GM18907 (cell line): ENCODE results near the gene RCAN3.
"Not testable (repeated sequence)": the region's sequence is repeated elsewhere in the genome, so short reads cannot be mapped to it uniquely, and the experiment has no call there.

ENCODE experiments used
- ATAC-seq: cut with Tn5 transposase; IDR thresholded peaks from one replicate; pipeline ENCODE4 v1.9.1; 2021; ENCODE audit warnings: mild to moderate bottlenecking, moderate library complexity; ENCODE audit not compliant: unreplicated experiment

Gene RCAN3

DNA sequence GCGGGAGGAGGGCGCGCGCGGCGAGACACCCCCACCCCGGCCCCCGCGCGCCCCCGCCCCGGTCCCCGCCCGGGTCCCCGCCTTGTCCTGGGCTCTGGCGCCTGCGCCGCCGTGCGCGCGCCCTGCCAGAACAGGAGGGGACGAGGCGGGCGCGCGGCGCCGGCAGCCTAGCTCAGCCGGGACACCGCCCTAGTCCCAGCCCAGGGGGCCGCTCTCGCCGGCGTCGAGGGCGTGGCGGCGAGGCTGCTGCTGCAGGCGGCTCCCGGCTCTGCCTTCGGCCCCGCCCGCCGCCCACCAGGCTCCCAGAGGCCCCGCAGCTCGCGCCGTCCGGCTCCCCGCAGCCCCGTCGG is at the start of gene RCAN3:
Gene RCAN3 (plus strand): TSS at position 128 of the 350 bp plus-strand sequence. CDS start 11,537 bp downstream, outside the sequence.
- ATAC-seq, result no peak

DNA sequence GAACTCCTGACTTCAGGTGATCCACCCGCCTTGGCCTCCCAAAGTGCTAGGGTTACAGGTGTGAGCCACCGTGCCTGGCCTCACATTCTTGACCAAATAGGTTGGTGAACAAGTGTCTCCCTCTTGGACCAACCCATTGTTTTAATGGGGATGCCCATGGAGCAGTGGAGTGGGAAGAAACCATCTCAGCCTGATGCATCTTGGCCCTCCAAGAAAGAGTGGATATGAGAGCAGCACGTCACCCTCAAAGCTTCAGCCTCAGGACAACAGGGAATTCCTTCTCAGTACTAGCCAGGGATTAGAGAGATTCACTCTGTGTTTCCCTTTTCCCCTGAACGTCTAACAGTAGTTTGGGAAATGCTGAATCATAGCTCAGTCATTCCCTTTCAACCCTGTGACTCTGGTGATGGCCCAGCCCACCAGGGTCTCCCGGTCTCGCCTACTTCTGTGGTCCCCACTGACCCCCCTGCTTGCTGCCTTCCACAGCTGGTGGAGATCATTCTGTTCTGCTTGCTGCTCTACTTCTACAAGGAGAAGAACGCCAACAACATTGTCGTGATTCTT is 49.6 kb upstream of the RCAN3 start:
- no peak for ATAC-seq

DNA sequence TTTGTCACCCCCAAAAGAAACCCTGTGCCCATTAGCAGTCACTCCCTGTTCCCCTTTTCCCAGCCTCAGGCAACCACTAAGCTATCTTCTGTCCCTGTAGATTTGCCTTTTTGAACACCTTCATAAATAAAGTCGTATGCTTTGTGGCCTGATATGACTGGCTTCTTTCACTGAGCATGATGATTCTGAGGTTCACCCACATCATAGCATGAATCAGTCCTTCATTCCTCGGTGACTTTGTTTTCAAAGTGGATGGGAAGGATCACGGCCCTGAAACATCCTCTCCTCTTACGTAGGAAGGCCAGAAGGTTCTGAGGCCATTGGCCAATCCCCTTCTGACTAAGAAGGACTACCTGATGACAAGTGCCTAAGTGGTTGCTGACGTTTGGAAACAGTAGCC is 48.0 kb upstream of the RCAN3 start:
- ATAC-seq, result no peak

DNA sequence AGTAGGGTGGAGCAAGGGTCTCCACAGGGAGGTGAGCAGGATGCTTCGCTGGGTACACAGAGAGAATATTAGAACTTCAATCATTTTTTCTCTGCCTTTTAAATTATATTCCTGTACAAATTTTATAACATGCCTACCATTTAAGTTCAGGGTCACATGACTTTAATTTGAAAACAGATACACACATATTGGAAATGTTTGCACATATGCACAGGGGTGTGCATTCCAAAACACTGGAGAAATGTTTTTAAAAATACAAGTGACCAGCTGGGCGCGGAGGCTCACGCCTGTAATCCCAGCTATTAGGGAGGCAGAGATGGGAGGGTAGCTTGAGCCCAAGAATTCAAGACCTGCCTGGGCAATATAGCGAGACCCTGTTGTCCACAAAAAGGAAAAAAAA is 47.4 kb upstream of the RCAN3 start:
- no peak for ATAC-seq

DNA sequence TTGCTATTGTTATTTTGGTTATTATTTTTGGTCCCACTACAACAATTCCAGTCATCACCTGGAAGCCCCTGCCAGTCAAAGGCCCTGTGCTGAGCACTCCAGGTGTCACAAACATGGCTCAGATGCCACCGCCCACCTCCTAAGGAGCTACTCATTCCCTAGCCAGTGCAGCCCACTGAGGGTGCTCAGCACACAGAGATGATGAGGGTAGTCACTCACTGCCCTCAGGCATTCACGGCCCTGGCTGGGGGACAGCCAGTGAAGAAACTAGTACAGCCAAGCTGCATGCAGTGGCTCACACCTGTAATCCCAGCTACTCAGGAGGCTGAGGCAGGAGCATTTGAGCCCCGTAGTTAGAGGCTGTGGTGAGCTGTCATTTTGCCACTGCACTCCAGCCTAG is 44.8 kb upstream of the RCAN3 start:
- ATAC-seq, result no peak

DNA sequence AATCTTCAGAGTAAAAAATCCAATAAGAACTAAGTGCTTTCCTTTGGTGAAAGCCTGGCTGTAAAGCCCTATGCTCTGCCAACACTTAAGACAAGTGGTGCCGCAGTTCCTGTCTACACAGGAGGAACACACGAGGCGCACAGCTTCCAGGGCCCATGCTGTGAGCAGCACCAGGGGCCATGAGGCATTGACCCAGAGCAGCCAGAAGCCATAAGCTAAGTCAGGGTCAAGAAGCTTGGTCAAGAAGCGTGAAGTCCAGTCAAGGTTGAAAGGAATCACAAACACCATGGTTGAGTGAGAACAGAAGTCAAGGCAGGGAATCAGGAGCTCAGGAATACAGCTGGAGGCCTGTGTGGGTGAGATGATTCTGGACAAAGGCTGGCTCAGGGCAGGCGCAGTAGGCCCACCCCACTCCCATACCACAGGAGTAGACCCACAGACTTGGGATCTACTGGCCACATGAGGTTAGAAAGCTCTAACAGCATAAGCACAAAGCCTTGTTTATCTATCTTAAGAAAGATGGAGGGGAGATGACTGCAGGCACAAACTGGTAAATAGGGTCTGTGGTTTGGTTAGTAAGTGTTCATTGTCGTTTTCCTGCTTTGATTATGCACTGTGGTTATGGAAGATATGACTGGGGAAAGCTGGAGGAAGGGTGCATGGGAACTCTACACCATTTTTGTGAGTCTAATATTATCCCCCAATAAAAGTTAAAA is 42.9 kb upstream of the RCAN3 start:
- ATAC-seq, result no peak

DNA sequence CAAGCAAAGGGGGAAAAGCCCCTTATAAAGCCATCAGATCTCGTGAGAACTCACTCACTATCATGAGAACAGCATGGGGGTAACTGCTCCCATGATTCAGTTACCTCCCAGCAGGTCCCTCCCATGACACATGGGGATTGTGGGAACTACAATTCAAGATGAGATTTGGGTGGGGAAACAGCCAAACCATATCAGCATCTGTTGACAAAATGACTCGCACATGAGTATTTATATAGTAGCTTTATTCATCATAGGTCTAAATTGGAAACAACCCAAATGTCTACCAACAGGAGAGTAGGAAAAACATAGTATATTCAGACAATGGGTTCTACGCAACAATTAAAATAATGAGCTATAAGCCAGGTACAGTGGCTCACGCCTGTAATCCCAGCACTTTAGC is 40.5 kb upstream of the RCAN3 start:
- ATAC-seq, result not testable (repeated sequence)

DNA sequence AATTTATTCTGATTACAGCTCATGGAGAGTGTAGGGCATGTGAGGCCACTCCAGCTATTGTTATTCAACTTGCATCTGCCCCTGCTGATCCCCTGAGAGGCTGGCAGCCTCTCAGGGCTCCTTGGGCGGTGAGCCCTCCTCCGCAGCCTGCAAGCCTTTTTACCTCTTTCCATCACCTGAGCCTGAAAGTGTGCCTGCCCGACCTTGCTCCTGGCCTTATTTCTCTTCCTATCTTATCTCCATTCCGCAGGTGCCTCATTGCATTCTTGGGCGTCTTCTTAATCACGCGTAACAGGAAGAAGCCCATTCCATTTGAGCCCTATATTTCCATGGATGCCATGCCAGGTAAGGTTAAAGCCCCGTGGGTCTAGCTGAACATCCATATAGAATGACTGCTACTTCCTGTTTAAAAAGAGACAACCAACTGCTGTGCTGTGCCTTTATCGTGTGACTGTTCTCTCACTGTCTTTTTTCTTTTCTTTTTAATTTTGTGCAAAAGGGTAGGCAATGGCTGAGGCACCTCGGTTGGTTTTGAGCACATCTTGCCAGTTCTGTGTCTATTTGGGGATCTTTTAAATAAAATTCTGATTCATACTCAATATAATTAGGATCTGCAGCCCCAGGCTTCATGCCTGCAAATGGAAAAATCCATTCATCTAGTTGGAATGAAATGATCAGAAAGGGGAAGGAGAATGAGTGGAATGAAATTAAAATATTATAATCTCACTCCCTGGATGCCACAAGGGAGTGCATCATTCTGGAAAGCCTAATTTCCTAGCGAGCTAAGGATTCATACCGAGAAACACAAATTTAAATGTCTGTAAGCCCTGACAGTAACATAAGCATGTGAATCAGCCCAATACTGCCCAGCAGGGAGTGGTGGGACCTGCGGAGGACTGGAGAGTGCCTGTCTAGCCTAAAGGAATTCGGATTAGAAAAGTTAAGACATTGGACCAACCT is 38.6 kb upstream of the RCAN3 start:
- ATAC-seq, result no peak

DNA sequence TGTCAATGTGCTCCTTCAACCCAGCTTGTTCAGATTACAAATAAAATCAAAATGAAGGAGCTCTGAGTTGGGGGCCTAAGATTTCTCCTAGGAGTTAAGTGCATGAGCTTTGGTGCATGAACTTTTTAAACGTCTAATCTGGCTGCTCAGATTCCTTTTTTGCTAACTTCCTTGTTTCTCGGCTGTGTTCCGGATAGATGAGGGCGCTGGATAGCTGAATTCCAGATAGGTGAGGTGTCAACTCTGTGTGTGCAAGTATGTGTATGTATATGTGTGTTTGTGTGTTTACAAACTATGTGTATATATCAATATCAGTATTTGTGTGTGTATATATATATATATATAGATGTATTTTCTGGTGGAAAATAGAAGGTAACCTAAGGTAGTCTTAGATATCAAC is 37.5 kb upstream of the RCAN3 start:
- no peak for ATAC-seq

DNA sequence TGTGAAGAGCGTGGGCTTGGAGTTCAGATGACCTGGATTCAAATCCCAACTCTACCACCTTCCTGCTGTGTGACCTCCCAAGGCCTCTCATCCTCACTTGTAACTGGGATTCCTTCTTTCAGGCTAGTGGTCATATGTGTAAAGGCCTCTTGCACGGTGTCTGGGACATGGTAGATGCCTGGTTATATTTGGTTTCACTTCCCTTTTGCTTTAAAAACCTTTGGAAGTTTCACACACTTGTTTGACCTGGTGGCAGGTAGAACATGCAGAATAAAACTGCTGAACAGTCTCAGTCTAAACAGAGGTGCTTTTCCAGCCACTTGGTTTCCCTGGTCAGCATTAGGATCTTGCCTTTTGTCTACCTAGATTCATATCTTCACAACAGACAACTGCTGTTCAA is 37.0 kb upstream of the RCAN3 start:
- no peak for ATAC-seq

DNA sequence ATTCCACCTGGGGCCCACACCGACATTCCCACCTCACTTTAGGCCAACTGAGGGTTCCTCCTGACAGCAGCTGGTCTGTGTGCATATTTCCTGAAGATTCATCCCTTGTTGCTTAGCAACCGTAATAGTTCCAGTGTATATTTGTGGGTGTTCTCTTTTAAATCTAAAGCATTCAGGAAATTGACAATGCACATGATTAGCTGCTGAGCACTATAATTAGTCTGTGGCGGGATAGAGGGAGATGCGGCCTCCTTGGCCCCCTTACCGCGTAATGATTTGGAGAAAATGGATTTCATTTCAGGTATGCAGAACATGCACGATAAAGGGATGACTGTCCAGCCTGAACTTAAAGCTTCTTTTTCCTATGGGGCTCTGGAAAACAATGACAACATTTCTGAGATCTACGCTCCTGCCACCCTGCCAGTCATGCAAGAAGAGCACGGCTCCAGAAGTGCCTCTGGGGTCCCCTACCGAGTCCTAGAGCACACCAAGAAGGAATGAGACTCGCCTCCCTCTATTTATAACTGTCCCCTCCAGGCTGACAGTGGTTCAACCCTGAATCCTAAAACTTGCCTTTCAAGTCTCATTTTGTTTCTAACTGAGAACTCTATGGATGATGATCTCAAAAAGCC is 33.8 kb upstream of the RCAN3 start:
- ATAC-seq, result no peak

DNA sequence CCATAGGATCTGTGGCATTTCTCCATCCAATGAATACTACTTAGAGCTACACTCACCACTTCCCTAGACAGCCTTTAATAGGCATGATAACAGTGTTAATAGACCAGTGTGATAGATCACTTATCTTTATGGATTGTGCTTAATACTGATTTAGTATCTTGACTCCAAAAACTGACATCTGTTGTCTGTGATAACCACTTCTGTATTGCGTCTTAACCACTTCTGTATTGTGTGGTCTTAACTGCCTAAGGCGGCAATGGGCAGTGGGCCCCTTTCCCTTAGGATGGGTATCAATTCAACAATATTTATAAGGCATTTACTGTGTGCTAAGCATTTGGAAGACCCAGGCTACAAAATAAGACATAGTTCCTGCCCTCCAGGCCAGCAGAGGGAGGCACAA is 32.0 kb upstream of the RCAN3 start:
- no peak for ATAC-seq

DNA sequence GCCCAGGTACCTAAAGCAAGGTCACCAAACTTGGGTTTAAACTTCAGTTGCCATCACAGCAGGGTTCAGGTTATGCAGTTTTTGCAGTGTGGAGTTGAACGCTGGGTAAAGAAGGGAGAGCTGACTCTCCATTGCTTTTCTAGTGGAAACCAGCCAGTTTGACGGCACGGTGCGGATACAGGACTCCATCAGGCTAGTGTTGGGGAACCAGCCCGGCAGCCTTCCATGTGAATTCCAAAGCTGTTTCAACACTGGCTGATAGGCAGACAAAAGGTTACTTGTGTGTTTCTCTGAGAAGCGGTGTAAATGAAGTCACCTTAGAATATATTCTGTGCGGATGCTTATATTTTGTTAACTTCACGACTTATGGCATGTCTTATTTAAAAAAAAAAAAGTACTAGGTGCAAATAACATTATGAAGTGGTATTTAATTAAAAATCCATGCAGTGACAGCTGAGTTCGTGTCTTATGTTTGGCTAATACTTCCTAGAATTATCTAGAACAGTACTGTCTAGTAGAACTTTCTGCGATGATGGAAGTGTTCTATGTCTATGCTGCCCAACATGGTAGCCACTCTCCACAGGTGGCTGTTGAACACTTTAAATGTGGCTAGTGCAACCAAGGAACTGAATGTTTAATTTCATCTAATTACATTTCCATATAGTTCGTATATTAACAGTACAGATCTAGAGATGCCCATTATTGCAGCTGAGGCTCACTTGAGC is 29.9 kb upstream of the RCAN3 start:
- no peak for ATAC-seq

DNA sequence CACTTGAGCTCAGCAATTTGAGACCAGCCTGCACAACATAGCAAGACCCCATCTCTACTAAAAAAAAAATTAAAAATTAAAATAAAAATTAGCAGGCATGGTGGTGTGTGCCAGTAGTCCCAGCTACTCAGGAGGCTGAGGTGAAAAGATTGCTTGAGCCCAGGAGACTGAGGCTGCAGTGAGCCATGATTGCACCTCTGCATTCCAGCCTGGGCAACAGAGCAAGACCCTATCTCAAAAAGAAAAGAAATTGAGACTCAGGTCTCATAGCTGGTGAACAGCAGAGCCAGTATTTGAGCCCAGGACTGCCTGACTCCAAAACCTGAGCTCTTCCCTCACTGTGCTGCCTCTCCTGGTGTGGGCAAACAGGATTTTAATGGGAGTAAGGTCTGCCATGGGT is 28.4 kb upstream of the RCAN3 start:
- no peak for ATAC-seq

DNA sequence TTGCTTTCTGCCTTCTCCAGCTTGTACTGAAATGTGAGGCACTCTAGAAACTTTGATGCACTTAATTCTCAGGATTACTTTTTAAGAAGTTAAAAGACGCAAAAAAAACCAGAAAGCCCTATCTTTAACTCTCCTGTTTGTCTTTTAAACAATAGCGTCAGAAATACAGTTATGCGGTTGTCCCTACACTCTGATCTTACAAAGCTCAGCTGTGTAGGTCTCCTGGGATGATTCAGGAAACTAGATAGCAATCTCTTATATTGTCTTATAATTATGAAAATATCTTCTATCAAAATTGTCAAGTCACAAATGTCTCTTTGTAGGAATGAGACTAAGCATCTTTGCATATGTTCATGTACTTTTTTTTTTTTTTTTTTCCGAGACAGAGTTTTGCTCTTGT is 26.9 kb upstream of the RCAN3 start:
- ATAC-seq, result no peak

DNA sequence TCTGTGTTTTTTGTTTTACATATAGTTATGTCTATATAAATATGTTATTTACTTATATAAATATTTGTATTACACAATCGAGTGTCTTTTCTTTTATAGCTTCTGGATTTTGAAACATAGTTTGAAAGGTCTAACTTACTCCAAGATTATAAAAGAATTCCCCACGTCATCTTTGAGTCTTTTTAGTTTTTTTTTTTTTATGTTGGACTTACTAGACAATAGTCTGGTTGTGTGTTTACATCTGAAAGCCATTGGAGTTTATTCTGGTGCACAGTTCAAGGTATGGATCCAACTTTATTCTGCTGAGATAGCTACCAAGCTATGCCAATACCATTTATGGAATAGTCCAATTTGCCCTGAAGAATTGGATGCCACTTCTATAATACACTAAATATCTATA is 26.1 kb upstream of the RCAN3 start:
- no peak for ATAC-seq

DNA sequence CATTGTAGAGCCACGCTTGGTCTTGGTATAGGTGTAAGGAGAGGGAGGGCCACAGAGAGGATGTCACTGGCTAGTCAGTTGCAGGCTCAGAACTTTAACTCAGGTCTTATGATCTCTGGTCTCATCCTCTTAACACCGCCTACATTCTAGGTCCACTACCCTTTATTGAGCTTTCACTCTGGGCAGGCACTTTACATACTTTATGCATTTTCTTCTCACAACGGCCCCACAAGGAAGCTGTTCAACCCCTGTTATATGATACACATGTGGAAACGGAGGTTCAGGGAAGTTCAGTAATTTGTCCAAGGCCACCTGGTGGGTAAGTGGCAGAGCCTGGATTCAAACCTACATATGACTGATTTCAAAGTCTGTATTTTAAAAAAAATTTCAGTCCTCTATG is 25.3 kb upstream of the RCAN3 start:
- no peak for ATAC-seq

DNA sequence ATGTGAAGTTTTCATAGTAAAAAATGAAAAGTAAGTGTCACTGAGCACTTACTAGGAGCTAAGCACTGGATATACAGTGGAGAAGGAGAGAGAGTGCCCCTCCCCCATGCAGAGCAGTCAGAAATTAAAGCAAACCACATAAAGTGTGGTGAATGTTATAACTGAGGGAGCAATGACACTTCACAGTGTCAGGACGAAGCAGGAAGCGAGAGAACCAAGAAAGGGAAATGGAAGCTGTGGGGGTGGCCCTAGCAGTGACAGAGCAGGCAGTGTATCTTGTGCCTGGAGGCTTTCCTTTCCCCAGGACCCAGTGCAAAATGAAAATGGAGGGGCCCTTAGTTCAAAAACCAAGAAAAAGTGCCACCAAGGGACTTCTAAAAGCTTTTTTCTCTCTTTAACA is 21.5 kb upstream of the RCAN3 start:
- ATAC-seq, result peak; percentile 45

DNA sequence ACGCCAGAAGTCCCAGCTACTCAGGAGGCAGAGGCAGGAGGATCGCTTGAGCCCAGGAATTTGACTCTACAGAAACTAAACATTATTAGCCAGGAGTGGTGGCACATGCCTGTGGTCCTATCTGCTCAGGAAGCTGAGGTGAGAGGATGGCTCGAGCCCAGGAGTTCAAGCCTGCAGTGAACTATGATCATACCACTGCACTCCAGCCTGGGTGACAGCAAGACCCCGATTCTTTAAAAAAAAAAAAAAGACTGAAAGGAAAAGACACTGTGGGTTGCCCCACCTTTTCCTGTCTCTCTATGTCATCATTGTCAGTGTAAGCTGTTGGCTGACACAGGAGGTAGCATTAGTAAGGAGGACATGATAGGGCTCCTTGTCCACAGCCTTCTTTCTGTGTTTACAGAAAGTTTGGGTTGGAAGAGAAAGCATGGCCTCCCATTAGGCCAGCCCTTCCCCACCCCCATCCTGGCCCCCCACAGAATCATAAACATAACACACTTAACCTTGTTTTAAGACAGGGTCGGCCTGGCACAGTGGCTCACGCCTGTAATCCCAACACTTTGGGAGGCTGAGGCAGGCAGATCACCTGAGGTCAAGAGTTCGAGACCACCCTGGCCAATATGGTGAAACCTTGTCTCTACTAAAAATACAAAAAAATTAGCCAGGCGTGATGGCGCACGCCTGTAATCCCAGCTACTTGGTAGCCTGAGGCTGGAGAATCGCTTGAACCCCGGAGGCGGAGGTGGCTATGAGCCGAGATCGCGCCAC is 20.6 kb upstream of the RCAN3 start:
- no peak for ATAC-seq

DNA sequence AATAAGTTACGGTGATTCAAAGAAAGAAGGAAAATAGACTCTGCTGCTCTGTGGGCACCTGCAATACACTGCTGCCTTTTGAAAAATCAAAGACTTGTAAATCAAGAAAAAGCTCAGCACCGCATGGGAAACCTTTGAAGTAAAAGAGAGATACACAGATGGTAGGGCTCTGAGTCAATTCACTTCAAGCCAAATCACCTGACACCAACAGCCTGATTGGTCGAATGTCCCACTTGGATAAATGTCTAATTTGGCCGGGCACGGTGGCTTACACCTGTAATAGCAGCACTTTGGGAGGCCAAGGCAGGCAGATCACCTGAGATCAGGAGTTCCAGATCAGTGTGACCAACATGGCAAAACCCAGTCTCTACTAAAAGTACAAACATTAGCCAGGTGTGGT is 19.2 kb upstream of the RCAN3 start:
- ATAC-seq, result no peak
